Mucosa of gallbladder (tissue), 1 donor: ENCODE data around the gene PLCL1. TPM values are rescaled to one million over a fixed set of nuclear protein-coding genes. Genes with fewer than 3 reads are reported as not detected.
"Not testable (repeated sequence)": the region's sequence is repeated elsewhere in the genome, so short reads cannot be mapped to it uniquely, and the experiment has no call there.

Experiments
- DNase-seq: peaks from one replicate; pipeline ENCODE4 v3.0.0-alpha.2; 2020; ENCODE audit warnings: low spot score
- total RNA-seq: library from RNA; stranded (reverse); gene quantifications from one replicate; pipeline ENCODE4 v1.2.1, GENCODE V29; 2021
- donor health status: DM: no; HTN: no; CAD: no.

Gene PLCL1
- total RNA-seq, 1 donor from 2014 or later, result 4.4 TPM

DNA sequence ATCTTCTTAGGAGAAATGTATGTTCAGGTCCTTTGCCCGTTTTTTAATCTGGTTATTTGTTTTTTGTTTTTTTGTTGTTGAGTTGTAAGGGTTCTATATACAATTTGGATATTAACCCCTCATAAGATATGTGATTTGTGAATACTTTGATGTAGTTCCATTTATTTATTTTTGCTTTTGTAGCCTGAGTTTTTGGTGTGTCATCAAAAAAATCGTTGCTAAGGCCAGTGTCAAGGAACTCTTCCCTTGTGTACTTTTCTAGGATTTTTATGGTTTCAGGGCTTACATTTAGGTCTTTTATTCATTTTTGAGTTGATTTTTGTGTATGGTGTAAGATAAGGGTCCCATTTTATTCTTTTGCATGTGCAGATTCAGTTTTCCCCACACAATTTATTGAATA lies 372.6 kb downstream of the PLCL1 start:
- no peak for DNase-seq

DNA sequence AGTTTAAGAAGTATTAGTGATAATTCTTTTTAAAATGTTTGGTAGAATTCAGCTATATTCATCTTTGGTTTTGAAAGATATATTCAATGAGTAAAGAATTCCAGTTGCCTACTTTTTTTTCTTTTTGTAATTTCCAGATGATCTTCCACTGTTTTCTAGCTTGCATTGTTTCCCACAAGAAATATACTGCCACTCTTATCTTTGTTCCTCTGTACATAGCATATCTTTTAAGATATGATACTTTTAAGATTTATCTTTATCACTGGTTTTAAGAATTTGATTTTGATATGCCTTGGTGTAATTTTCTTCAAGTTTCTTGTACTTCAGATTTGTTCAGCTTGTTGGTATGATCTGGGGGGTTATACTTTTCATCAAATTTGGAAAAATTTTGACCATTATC lies 374.4 kb downstream of the PLCL1 start:
- DNase-seq, result no peak

DNA sequence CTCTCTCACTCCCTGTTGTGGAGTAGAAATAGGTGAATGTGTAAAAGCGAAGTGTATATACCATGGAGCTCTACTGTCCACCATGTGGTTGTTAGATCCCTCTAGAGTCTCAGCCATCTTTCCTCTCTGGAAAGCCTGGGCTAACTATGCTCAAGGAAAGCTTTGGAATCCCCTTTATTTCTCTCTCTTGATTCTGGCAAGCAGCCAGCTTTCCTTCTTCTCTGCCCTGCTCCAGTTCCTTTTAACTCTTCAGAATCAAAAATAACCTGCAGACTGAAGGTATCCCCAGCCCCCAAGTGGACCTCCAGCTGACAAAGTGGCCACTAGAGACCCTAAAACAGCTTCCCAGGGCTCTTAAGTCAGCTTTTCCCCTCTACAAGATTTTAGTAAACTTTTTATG lies 381.9 kb downstream of the PLCL1 start:
- no peak for DNase-seq

DNA sequence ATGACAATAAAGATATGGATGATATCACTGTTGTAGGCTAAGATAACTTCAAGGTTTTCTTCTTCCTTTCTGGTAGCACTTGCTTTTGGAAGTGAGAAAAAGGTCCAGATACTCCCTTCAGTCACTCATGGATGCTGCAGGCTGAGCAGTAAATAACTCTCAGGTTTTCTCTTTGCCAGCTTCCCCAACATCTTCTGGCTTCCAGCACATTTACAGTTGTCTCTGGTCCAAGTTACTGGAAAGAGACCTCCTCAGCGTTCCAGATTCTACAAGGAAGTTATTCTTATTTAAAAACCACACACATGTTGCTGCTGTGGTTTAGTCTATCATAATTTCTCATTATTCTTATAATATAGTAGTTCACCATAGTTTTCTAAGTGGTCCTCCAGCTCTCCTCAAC lies 383.4 kb downstream of the PLCL1 start:
- DNase-seq, result no peak

DNA sequence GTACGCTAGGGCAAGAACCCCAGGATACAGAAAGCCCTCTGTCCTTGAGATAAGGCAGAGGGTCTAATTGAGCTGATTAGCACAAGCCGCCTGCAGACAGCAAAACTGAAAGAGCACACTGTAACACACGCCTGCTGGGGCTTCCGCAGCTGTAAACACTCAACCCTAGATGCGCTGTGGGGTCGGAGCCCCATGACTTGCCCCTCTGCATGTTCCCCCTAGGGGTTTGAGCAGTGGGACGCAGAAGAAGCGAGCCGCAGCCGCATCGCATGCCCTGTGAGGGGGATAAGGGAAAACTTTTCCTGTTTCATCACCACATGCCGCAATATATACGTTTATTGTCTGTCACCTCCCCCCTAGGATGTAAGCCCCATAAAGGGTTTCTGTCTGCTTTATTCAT lies 384.6 kb downstream of the PLCL1 start:
- no peak for DNase-seq

DNA sequence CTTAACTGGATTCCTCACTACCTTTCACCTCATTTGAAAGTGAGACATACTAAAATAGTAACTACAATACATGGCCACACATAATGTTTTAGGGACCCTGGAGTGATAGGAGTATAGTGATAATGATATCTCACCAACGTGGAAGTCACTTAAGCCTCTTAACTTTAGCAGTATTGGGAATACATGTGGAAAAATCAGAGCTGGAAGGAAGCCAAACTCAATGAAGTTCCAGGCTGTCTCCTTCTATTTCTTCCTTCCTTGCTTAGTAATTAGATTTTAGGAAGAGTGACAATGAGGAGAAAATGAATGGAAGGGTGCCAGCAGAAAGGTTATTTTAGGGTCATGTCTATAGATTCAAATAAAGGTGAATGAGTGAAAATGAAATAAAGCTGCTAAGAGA lies 387.3 kb downstream of the PLCL1 start:
- DNase-seq, result no peak

DNA sequence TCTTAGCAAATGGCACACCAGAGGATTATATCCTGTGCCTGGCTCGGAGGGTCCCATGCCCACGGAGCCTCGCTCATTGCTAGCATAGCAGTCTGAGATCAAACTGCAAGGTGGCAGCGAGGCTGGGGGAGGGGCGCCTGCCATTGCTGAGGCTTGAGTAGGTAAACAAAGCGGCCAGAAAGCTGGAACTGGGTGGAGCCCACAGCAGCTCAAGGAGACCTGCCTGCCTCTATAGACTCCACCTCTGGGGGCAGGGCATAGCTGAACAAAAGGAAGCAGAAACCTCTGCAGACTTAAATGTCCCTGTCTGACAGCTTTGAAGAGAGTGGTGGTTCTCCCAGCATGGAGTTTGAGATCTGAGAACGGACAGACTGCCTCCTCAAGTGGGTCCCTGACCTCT lies 392.2 kb downstream of the PLCL1 start:
- DNase-seq, result not testable (repeated sequence)

Other genes starting within 250 kb of the PLCL1 start
- gene RFTN2, start 129.0 kb upstream of the PLCL1 start, total RNA-seq, result 5.5 TPM
- 4.8 TPM for gene MARS2, start 99.2 kb upstream of the PLCL1 start, total RNA-seq
- not detected for gene BOLL, start 19.3 kb upstream of the PLCL1 start, total RNA-seq